Cardiac fibroblast (primary cell): ENCODE results near the gene GMCL2.

Experiments
- DNase-seq, 2 donors: peaks; one replicate each; pipeline versions ENCODE4 v3.0.0 to v3.0.0-alpha.2; 2010; ENCODE audit warnings: low read depth in 2 of 2
- H3K4me3 ChIP-seq, 2 donors: replicated peaks in 1 of 2; 1 replicate in 1 of 2; 2 replicates in 1 of 2; pipeline ENCODE4 v1.5.1; 2011; ENCODE audit warnings: low read depth in 2 of 2, low read length in 2 of 2, mild to moderate bottlenecking in 2 of 2, moderate library complexity in 1 of 2
- TF ChIP-seq, protein P1 (sequence below): IDR thresholded peaks from one replicate; pipeline ENCODE4 v1.5.1; 2011; ENCODE audit warnings: low read depth, mild to moderate bottlenecking, low read length, inconsistent platforms

GMCL2 gene

DNA sequence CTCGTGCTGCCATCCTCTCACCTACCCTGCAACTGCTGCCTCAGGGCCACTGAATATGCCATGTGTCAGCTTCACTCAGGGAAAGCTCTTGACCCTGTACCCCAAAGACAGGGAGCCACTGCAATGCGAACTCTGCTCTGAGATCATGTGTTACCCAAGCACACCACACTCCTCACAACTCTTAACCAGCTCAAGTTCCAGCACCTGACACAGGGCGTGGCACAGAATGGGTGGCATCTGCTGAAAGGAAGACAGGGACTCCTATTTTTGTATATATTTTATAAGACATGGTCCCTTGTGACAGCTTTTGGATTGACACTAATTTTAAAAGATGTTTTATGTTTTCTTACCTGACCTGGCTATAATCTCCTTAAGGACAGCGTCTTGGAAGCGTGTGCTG lies 34.7 kb upstream of the GMCL2 start:
- TF ChIP-seq, protein P1, sequence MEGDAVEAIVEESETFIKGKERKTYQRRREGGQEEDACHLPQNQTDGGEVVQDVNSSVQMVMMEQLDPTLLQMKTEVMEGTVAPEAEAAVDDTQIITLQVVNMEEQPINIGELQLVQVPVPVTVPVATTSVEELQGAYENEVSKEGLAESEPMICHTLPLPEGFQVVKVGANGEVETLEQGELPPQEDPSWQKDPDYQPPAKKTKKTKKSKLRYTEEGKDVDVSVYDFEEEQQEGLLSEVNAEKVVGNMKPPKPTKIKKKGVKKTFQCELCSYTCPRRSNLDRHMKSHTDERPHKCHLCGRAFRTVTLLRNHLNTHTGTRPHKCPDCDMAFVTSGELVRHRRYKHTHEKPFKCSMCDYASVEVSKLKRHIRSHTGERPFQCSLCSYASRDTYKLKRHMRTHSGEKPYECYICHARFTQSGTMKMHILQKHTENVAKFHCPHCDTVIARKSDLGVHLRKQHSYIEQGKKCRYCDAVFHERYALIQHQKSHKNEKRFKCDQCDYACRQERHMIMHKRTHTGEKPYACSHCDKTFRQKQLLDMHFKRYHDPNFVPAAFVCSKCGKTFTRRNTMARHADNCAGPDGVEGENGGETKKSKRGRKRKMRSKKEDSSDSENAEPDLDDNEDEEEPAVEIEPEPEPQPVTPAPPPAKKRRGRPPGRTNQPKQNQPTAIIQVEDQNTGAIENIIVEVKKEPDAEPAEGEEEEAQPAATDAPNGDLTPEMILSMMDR, result no peak
- DNase-seq, result no peak
- H3K4me3 ChIP-seq, result no peak overlapping the region

DNA sequence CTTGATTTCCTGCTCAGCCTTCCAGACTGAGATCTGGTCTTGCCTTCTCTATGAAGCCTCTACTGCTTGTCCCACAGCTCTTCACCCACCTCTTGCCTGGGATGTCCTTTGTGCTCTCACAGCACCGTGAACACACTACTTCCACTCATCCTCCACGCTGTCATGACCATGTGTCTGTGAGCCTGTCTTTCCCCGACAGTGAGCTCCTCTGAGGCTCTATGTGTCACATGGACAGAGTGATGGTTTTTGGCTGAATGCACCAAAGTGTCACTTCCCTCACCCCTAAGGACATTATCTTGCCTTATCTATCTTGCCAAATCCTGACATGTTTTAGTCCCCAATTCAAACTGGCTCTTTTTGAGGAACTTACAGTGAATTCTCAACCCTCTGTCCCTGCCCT lies 34.1 kb upstream of the GMCL2 start:
- no peak overlapping the region for H3K4me3 ChIP-seq
- TF ChIP-seq, protein P1, result no peak
- no peak for DNase-seq

DNA sequence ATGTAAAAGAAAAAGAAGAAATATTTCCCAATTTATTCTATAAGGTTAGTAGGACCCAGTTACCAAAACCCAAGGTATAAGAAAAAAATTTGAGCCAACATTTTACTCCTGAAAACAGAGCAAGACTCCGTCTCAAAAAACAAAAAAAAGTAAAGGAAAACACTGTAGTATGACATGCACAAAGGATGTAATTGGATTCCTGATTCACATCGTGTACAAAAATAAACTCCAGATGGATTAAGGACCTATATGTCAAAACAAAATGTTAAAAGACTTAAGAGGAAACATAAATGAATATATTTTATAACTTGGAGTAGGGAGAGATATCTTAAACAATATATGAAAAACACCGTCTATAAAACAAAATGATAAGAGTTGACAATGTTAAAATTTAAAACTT lies 31.7 kb upstream of the GMCL2 start:
- H3K4me3 ChIP-seq, result no peak overlapping the region
- no peak for DNase-seq
- TF ChIP-seq, protein P1, result no peak

DNA sequence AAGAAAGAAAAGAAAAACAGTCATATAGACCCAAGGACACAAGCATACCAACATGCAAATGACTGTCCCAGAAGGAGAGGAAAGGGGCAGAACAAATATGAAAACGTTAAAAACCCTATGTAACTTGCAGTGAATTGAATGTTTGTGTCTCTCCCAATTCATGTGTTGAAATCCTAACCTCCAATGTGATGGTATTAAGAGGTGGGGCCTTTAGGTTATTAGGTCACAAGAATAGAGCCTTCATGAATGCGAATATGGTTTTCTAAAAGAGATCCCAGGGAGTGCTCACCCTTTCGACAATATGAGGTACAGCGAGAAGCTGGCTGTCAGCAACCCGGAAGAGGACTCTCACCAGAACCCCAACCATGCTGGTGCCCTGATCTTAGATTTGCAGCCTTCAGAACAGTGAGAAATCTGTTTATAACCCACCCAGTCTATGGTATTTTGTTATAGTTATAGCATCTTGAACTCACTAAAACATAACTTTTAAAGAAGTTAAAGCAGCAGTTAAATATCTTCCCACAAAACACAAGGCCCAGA lies 31.1 kb upstream of the GMCL2 start:
- DNase-seq, result no peak
- H3K4me3 ChIP-seq, result no peak overlapping the region
- TF ChIP-seq, protein P1, result no peak

DNA sequence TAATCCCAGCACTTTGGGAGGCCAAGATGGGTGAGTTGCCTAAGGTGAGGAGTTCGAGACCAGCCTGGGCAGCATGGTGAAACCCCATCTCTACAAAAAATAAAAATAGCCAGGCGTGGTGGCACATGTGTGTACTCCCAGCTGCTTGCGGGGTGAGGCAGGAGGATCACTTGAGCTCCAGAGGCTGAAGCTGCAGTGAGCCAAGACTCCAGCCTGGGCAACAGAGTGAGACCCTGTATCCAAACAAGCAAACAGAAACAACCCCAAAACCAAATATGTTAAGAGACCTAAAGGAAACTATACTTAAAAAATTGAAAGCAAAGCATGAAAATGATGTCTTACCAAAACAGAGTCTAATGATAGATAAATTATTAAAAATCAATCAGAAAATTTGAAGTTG lies 29.6 kb upstream of the GMCL2 start:
- no peak for DNase-seq
- H3K4me3 ChIP-seq, result no peak overlapping the region
- TF ChIP-seq, protein P1, result no peak

DNA sequence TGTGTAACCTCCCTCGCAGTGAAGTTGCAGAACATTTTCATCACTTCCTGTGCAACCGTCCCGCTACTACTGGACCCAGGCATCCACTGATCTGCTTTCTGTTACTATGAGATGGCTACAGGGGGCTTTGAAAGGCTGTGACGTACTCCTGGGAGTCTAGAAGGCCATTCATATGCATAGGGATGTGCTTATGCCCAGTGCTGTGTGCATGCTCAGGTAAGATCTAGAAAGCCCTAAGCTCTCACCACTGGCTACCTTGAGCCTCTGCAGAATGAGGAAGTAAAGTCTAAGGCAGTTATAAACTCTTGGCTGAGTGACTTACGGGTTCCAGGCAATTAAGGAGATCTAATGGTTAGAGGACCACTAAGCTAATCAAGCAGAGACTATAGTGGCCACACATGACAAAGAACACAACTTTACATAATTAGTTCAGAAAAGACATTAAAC lies 28.9 kb upstream of the GMCL2 start:
- TF ChIP-seq, protein P1, result no peak
- DNase-seq, result no peak
- no peak overlapping the region for H3K4me3 ChIP-seq
